RPMI7951 (cell line): ENCODE data around the gene SCAMP3. TPM values are rescaled to one million over a fixed set of nuclear protein-coding genes. Genes with fewer than 3 reads are reported as not detected.

Experiments used
- DNase-seq: peaks from one replicate; pipeline ENCODE4 v3.0.0-alpha.2; 2012; ENCODE audit warnings: low read depth
- total RNA-seq: library from RNA; depleted of rRNA; stranded (reverse); fragments of >200 nt; shearing (Covaris generic); gene quantifications from 2 replicates; pipeline ENCODE4 v1.2.3, GENCODE V29; 2014

The SCAMP3 gene
- total RNA-seq, 1 experiment from 2014 or later: 73.9 TPM

DNA sequence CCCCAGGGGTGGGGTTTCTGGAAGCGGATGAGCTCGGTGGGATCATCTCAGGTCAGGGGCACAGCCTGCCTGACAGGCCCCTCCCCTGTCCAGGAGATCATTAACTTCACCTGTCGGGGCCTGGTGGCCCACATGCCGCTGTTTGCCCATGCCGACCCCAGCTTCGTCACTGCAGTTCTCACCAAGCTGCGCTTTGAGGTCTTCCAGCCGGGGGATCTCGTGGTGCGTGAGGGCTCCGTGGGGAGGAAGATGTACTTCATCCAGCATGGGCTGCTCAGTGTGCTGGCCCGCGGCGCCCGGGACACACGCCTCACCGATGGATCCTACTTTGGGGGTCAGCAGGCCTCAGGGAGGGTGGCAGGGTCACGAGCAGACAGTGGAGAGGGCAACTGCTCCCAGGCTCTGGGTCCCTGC is 23.5 kb upstream of the SCAMP3 start:
- DNase-seq: no peak

DNA sequence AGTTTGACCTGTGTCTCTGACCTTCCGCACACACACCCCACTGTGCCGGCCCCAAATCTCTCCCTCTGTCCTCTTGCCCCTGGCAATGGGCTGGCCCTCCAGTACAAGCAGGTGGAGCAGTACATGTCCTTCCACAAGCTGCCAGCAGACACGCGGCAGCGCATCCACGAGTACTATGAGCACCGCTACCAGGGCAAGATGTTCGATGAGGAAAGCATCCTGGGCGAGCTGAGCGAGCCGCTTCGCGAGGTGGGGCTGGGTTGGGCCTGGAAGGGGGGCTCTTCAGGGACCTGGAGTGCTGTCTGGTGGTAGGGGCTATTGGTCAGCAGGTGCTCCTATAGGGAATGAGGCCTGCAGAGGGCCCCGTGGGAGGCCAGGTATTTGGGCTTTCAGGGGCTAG is 22.9 kb upstream of the SCAMP3 start:
- no peak for DNase-seq

DNA sequence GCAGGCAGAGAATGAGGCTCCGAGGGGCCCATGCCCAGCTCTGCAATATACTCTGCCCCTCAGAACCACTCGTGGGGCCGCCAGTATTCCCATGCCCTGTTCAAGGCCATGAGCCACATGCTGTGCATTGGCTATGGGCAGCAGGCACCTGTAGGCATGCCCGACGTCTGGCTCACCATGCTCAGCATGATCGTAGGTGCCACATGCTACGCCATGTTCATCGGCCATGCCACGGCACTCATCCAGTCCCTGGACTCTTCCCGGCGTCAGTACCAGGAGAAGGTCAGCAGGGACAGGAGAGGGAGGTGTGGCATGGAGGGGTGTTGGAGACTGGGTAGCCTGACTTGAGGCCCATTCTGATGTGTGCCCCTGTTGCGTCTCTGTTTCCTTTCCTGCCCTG is 22.3 kb upstream of the SCAMP3 start:
- DNase-seq: no peak

DNA sequence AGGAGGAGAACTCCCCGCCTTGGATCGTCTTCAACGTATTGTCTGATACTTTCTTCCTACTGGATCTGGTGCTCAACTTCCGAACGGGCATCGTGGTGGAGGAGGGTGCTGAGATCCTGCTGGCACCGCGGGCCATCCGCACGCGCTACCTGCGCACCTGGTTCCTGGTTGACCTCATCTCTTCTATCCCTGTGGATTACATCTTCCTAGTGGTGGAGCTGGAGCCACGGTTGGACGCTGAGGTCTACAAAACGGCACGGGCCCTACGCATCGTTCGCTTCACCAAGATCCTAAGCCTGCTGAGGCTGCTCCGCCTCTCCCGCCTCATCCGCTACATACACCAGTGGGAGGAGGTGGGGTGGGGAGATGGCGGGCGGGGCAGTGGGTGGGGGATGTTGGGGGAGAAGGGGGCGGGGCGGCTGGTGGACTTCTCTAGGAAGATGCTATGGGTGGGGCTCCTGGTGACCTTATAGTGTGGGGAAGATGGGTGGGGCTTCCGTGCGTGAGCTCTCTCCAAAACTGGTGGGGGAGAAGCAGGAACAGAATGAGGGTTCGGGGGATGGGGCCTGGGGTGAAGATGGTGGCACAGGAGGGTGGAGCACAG is 20.4 kb upstream of the SCAMP3 start:
- no peak for DNase-seq

DNA sequence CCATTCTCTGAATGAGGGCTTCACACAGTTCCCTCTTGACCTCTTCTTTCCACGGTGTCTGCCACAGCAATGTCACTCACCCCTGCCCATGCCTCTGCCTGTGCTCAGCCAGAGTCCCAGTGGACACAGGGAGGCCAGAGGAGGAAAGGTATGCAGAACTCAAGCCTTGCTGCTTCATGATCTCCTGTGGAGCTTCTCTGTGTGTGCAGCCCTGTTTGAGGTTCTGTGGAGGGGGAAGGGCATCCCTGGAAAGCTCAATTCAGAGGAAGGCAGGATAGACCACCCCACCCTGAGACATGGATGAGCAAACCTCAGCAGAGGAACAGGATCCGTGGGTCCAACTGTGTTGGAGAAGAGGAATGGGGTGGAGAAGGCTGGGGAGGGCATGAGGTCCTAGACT is 17.1 kb upstream of the SCAMP3 start:
- no peak for DNase-seq

DNA sequence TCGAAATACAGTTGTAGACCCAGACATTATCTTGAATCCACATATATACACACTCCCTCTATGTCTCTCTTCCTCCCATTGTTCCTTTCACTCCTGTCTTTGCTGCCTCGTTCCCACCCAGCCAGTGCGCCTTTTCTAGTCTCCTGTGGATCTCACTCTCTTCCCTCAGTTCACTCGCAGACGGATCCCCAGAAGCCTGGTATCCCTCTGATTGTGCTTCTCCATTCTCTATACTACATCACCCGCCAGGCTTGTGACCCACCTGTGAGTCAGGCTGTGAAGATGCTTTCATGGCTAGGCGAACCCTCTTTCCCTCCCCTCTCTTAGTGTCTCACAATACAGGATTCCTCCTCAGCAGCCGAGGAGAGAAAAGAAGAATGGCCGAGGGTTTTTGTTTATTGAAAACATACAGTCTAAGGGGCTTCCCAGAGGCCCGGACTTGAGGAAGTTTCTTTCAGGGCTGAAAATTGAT is 16.6 kb upstream of the SCAMP3 start:
- no peak for DNase-seq

DNA sequence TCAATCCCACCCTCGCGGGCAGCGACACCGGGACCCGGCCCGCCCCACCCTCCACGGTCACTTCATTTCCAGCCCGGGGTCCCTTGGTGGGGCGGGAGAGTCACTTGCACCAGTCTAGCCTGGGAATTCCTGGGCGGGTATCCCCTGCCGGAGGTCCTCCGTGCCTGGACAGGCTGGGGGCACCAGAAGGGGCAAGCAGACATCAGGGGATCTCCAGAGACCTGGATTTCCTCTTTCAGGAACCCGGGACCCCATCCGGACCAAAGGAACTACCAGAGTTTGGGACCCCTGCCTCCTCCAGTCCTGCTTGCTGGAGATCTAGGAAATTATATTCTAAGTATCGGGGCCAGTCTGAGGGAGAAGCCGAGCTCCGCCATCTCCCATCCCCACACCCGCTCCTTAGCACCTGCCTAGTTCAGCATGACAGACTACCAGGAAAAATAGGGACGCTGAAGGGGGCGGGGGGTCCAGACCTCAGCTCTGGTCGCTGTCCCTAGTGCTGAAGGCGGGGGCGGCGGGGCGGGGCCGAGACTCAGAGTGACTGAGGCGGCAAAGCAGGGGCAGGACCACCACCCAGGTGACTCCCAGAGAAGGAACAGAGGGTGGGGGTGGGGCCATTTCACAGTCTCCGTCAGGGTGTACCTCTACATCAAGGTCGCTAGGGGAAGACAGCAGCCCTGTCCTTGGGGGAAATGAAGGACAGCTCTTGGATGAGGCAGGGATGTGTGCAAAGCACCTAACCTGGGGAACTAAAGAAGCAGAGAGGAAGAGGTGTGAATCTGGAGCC is 15.9 kb upstream of the SCAMP3 start:
- DNase-seq: peak; percentile 27

DNA sequence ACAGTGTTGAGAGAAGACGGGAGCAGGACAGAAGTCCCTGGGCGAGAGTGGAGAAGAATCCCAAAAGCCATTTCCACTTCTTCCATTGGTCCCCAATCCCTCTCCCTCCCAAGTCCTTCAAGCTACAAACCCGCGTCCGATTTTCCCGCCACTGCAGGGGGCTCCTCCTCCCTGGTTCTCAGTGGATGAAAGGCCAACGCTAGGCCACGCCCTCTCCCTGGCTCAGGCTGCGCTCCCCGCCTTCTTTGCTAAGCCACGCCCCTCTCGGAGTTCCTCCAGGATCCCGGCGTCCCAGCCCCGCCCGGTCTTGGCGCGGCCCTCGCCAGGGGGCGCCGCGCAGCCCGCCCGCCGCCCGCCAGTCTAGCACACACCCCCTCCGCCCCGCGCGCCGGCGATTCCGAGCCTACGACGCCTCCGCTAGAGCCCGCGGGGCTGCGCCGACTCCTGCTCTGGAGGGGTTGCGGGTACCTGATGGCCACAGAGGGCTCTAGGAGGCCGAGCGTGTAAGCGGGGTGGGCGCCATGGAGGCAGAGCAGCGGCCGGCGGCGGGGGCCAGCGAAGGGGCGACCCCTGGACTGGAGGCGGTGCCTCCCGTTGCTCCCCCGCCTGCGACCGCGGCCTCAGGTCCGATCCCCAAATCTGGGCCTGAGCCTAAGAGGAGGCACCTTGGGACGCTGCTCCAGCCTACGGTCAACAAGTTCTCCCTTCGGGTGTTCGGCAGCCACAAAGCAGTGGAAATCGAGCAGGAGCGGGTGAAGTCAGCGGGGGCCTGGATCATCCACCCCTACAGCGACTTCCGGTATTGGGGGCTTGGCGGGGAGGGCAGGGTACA is 15.1 kb upstream of the SCAMP3 start, which contains the start of gene HCN3:
Gene HCN3 (plus strand): TSS at position 394 of the 832 bp plus-strand sequence. CDS start 128 bp downstream, at position 522.
- DNase-seq: peak; percentile 91

DNA sequence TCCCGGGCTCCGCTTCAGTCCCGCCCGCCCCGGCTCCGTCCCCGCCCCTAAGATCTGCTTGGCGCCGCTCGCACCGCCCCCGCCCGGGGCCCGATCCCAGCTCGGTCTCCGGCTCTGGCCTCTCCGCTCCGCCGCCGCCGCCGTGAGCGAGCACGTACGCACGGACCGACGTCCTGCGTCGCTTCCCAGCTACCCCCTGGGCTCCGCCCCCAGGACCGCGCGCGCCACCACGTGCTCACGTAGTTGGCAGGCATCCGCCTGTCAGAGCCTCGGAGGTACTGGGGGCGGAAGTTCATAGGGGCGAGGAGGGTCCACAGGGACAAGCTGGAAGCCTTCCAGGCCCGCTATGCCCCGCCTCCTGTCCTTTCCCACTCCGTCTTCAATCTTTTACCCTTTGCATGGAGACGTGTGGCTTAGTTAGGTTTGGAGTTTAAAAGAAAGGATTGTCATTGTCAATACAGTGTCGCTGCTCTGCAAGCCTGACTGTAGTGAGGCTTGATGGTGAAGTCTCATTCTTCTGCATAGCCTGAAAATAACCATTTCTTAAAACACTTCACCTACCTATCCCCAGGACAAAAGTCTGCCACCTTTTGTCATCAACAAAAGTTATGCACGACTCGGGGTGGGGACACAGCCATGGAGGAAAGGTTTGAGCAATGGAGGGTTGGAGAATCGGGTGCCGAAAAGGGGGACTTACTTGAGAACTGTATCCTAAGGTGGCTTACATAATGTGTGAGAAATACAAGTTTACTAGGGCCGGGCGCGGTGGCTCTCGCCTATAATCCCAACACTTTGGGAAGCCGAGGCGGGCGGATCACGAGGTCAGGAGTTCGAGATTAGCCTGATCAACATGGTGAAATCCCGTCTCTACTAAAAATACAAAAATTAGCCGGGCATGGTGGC is 11.4 kb upstream of the SCAMP3 start, which contains the start of gene CLK2:
Gene CLK2 (minus strand): TSS at position 162 of the 903 bp plus-strand sequence. CDS start 2,527 bp downstream, outside the sequence.
- DNase-seq: peak; percentile 94

DNA sequence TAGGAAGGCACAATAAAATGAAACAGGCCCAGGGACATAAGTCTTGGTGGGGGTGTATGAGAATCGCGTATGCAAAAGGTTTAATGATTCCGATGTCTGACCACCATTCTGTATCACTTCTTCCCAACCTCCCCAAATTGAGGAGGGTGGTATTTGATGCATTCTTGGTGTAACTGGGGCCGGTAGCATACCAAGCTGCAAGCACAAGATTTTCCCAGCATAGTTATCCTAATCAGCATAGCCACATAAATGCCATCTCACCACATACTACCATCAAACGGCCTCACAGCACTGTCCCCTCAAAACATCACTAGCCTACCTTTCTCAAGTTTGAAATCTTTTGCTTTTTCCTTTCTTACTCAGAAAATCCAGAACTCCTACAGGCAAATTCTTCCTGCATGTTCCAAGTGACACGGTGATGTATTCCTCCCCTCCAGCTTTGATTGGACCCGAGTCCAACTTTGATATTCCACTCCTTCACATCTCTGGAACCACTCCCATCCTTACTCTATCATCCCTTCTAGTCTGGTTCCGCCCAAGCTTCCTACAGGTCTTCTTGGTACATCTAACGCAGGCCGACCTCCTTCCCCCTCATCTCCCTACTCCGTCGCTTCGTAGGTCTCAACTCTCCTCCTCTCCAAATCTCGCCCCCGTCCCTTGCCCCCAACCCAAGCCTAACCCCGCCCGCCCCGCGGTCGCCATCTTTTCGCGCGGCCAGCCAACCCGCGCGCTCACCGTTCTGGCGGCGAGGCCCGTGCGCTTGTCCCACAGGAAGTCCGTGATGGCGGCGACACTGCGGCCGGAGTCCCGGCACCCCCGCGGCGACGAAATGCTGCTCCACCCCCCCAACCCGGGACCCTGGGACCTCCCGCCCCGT is 10.5 kb upstream of the SCAMP3 start:
- peak; percentile 73 for DNase-seq

DNA sequence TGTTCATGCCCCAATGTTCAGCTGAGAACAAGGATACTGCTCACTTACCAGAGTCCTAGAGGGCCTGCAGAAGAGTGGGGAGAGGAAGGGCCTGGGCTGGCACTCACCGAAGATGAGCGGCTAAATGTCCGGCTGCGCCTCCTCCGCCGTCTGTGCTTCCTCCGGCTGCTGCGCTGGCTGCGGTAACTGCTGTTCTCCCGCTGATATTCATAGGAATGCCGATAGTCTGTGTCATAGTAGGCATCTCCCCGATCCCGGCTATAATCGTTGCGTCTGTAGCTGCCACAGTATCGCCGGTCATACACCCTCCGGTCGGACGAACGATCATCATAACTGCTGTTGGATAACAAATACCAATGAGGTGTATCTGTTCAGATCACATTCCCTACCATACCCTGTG is 7.2 kb upstream of the SCAMP3 start:
- no peak for DNase-seq

DNA sequence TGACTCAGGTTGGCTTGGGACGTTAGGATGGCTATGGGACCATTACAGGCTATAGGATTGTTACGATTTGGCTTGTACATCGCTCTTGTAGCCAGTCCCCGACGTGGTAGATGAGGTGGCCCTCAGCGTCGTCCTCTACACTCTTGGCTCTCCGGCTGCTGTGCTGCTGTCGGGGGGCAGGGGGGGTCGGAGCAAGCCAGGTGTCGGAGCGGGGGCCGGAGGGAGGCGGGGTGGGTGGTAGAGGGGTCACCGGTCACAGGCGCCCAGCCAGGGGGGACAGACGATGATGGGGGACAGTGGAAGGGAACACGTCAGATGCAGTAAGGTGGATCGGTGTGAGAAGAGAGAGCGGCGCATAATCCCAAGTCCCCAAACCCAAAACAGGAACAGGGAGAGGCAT is 6.5 kb upstream of the SCAMP3 start:
- DNase-seq: no peak

DNA sequence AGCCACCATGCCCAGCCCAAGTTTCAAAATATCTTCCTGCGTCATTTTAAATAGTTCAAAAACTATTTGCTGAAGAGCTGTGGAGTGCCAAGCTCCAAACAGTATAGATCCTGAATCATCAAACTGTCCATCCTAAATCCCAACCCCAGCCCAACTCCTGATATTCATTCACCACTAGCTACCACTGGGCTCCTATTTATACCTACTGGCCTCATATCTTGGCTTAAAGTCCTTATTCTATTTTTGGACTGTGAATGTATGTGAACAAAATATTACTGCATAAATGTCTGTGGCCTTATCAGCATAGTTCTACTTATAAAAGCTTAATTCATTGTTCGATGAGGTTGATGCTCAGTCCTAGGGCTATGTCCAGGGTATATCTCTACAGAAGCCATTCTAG is 5.2 kb upstream of the SCAMP3 start:
- DNase-seq: no peak

DNA sequence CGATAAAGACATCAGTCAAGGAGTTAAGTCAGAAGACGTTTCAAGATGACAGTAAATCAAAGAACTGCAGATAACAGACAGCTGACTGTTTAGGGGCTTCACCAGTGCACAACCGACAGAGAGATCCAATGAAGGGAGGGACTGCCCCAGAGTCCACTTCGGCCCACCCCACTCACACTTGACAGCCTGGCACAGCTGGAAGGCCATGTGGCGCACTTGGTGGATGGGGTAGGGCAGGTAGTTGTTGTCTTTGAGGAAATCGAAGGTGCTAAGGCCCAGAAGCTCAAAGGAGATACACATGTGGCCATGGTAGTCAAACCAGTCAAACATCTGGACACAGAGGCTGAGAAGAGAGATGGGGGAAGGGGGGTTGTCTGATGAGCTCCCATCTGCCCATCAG is 4.4 kb upstream of the SCAMP3 start:
- no peak for DNase-seq

DNA sequence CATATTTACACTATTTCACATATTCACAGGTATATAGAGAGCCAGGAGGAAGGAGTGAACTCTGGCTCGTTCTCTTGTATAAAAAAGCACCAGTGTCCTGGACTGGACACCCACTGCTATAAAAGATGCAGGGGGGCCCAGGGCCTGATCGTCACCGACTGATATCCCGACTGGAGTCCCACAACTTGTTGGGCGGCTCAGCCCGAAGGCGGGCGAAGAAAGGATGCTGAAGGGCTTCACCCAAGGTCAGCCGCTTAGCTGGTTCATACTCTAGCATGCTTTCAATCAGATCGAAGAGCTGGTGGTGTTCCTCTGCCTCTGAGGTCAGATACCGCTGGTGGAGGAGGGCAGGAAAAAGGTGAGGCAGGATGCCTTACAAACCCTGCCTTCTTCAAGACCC is 907 bp upstream of the SCAMP3 start:
- DNase-seq: no peak

DNA sequence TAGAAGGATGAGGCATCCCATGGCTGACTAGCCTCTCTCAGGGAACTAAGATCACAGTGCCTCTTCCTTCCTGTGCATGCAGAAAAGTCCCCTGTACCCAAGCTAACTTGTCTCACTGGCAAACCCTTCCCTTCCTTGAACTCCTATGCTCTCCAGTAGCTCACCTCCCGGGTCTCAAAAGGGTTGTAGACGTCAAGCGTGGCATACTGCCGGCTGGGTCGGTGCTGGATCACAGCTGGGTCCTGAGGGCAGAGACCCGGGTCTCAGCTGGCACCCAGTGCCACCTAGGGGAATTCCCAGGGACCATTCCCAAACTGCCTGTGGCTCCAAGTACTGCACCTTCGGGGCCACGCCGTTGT is 688 bp downstream of the SCAMP3 start:
- no peak for DNase-seq

DNA sequence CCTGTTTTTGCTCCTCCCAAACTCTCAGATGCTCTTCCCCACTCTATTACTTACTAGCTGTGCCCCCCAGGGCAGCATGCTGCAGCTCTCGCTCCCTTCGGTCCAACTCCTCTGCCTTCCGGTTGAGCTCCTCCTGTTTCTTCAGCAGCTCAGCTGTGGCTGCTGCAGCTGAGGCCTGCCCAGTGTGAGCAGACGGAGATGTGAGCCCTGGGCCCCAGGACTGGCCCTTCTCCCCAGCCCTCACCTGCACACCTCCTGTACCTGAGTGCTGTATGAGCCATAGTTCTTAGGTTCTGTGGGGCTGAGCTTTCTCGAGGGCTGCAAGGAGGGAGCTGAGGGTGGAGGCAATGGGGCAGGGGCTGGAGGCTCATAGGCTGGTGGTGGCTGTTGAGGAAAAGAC is 1.9 kb downstream of the SCAMP3 start:
- DNase-seq: no peak

DNA sequence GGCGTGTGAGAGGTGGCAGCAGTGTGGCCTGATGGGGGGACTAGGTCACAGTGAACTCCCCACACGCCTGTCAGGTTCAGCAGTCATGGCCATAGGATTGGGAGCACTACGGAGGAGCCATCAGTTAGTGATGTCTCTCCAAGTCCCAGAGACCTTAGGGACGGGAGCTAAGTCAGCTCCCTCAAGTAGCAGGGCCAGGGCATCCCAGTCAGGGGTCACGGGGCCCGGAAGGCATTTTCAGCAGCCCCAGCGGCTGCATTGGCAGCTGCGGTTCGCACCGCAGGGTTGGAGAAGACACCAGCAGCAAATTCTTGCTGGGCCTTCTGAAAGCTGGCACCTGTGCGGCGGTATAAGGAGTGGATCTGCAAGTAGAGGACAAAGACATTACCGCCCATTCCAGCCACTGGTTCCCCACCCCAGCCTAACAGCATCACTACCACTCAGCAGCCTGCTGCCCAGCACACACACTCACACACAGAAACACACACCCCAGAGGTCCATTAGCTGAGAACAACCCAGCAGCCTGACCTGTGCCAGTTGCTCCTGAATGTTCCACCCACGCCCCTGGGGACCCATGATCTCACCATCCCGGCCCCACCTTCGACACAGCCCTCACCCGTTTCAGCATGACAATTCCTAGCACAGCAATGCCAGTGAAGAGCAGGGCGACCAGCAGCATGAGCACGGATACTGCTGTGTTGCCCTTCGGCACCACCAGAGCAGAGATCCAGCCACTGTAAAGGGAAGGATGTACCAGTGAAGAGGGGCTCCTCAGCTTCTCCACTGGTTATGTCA is 5.9 kb downstream of the SCAMP3 start:
- no peak for DNase-seq

DNA sequence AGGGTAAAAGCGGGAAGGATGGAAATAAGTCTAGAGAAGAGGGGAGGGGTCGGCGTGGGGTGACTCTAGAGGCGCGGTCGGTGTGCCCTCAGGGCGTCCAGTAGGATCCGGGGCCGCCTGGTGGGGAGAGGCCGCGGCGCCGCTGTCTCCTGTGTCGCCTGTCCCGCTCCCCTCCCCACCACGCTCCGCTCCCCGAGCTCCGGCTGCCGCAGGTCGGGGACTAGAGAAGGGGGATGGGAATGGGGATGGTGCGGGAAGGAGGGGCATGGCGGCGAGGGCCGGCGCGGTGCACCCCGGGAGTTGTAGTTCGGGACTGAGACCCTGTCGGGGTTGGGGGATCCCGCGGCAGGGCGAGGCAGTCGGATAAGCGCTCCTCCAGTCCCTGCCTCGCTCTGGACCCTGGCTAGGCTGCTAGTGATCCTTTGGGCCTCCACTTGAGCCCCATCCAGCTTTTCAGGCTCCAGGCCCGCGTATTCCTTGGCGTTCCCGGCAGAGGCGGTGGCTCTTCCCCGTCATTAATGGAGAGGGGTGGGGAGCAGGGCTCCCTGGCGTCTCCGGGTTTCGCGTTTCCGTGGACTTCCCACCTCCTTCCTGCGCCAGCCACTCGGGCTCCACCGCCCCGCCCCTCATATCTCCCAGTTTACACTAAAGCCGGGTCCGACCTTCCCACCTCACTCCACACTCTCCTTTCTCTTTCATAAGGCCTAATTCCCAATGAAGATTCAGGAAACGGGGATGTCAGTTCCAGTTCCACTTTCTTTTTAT is 6.7 kb downstream of the SCAMP3 start, which contains the start of gene ENTREP3:
Gene ENTREP3 (minus strand): TSS at position 241 of the 765 bp plus-strand sequence. CDS start 606 bp downstream, outside the sequence.
- peak; percentile 79 for DNase-seq
